Liver (tissue), 9 donors: ENCODE measurements around the gene CCDC88C. TPM values are rescaled to one million over a fixed set of nuclear protein-coding genes. Genes with fewer than 3 reads are reported as not detected.

ENCODE experiments used
- DNase-seq: peaks from one replicate; pipeline ENCODE4 v3.0.0-alpha.2; 2017; ENCODE audit warnings: low spot score
- H3K27ac ChIP-seq, 2 donors: one replicate each; pipeline ENCODE4 v1.7.0; 2013; ENCODE audit warnings: inconsistent platforms in 2 of 2, low read length in 2 of 2, control low read depth in 1 of 2, low read depth in 1 of 2, mild to moderate bottlenecking in 1 of 2
- H3K27me3 ChIP-seq, 4 donors: one replicate each; pipeline versions ENCODE4 v1.6.1 to v1.7.0; 2013; ENCODE audit warnings: low read length in 3 of 4, inconsistent platforms in 1 of 4, mild to moderate bottlenecking in 1 of 4, moderate library complexity in 1 of 4; ENCODE audit not compliant: control insufficient read depth in 4 of 4, insufficient read depth in 4 of 4
- H3K36me3 ChIP-seq, 4 donors: one replicate each; pipeline versions ENCODE4 v1.6.1 to v1.7.0; 2013; ENCODE audit warnings: low read length in 3 of 4, mild to moderate bottlenecking in 3 of 4, low read depth in 1 of 4, moderate library complexity in 1 of 4; ENCODE audit not compliant: control insufficient read depth in 4 of 4, insufficient read depth in 3 of 4
- H3K4me1 ChIP-seq, 4 donors: one replicate each; pipeline versions ENCODE4 v1.6.1 to v1.7.0; 2013; ENCODE audit warnings: low read length in 3 of 4, mild to moderate bottlenecking in 3 of 4, moderate library complexity in 1 of 4; ENCODE audit not compliant: control insufficient read depth in 4 of 4, insufficient read depth in 4 of 4
- H3K4me3 ChIP-seq, 3 donors: one replicate each; pipeline versions ENCODE4 v1.6.1 to v1.7.0; 2013; ENCODE audit warnings: low read length in 3 of 3, control low read depth in 1 of 3, low read depth in 1 of 3, mild to moderate bottlenecking in 1 of 3
- H3K9ac ChIP-seq, 2 donors: one replicate each; pipeline ENCODE4 v1.7.0; 2013; ENCODE audit warnings: low read length in 2 of 2, mild to moderate bottlenecking in 2 of 2, moderate library complexity in 2 of 2, control low read depth in 1 of 2, low read depth in 1 of 2
- H3K9me3 ChIP-seq, 4 donors: one replicate each; pipeline versions ENCODE4 v1.6.1 to v1.7.0; 2013; ENCODE audit warnings: low read length in 3 of 4; ENCODE audit not compliant: control insufficient read depth in 4 of 4
- CTCF ChIP-seq: fragments of 150-350 bp; IDR thresholded peaks from 2 replicates; pipeline ENCODE4 v1.5.1; 2017; ENCODE audit warnings: improper control_type of control experiment, low read depth, low read length; ENCODE audit not compliant: missing input control
- EGR1 ChIP-seq, 2 donors: IDR thresholded peaks; 2 replicates each; pipeline ENCODE4 v1.6.1; 2016 to 2018; ENCODE audit warnings: antibody characterized with exemption in 2 of 2, low read depth in 2 of 2
- FOXA1 ChIP-seq: IDR thresholded peaks from 2 replicates; pipeline ENCODE4 v1.6.1; 2016; ENCODE audit warnings: antibody characterized with exemption
- HNF4G ChIP-seq: IDR thresholded peaks from 2 replicates; pipeline ENCODE4 v1.6.1; 2016; ENCODE audit warnings: antibody characterized with exemption
- JUND ChIP-seq, 2 donors: IDR thresholded peaks; 2 replicates each; pipeline ENCODE4 v1.6.1; 2016; ENCODE audit warnings: antibody characterized with exemption in 2 of 2
- MAX ChIP-seq: IDR thresholded peaks from 2 replicates; pipeline ENCODE4 v1.6.1; 2016; ENCODE audit warnings: antibody characterized with exemption
- NR2F2 ChIP-seq: IDR thresholded peaks from 2 replicates; pipeline ENCODE4 v1.6.1; 2016; ENCODE audit warnings: antibody characterized with exemption
- RAD21 ChIP-seq, 2 donors: IDR thresholded peaks; 2 replicates each; pipeline ENCODE4 v1.6.1; 2016; ENCODE audit warnings: antibody characterized with exemption in 2 of 2, mild to moderate bottlenecking in 2 of 2
- REST ChIP-seq: IDR thresholded peaks from 2 replicates; pipeline ENCODE4 v1.6.1; 2016; ENCODE audit warnings: antibody characterized with exemption, mild to moderate bottlenecking
- RXRA ChIP-seq, 2 donors: IDR thresholded peaks; 2 replicates each; pipeline ENCODE4 v1.6.1; 2017 to 2018; ENCODE audit warnings: antibody characterized with exemption in 2 of 2, mild to moderate bottlenecking in 1 of 2
- TAF1 ChIP-seq: conservative IDR thresholded peaks from 2 replicates; pipeline ENCODE4 v1.6.1; 2016; ENCODE audit warnings: antibody characterized with exemption, mild to moderate bottlenecking
- WGBS: extraction: QIAGEN DNeasy Blood & Tissue Kit; methylation state at CpG from one replicate; pipeline ENCODE4 v1.1.7; 2013; 5-methylcytosine and 5-hydroxymethylcytosine counted together
- polyA plus RNA-seq, 2 donors: library from polyadenylated mRNA; stranded (reverse) in 1 of 2; unstranded in 1 of 2; fragments of 200-250 nt in 1 of 2; fragments of >200 nt in 1 of 2; fragmentation: Nextera tagmentation in 1 of 2; extraction: Ambion mirVana in 1 of 2; gene quantifications; one replicate each; pipeline versions ENCODE4 v1.2.1 to v1.2.3, GENCODE V29; 2013 to 2015
- total RNA-seq, 2 donors: library from RNA; depleted of rRNA; stranded (reverse); fragments of >200 nt; gene quantifications; one replicate each; pipeline ENCODE4 v1.2.3, GENCODE V29; 2014
- donor health status: healthy.
- donor health status: healthy.
- donor health status: healthy.
- donor health status: healthy.
- donor health status: healthy.

CCDC88C gene
- total and polyA plus RNA-seq, 4 donors: 1.3 to 10.8 (median 4.0) TPM

- WGBS: 78% methylated on average over 11 of the region's 11 CpGs
- Histone ChIP-seq H3K27me3 (no peaks in the 10 kb centered on the region), H3K27ac (no peak overlapping the region), H3K9ac (no peak overlapping the region), H3K9me3 (no peaks in the 10 kb centered on the region), H3K36me3 (no peaks in the 10 kb centered on the region), H3K4me1 (peaks cover 0 to 19% (median 6%) of the 10 kb centered on the region in 4 donors), H3K4me3 (no peak overlapping the region)
- TF ChIP-seq JUND (IDR thresholded peaks at IDR 0.05) (no peak), TAF1 (no peak), NR2F2 (no peak), REST (no peak), FOXA1 (no peak), HNF4G (no peak), RAD21 (IDR thresholded peaks at IDR 0.05) (no peak), RXRA (IDR thresholded peaks at IDR 0.05) (no peak), CTCF (no peak)
- DNase-seq: no peak
Observed at GRCh38 chr14:91380610-91381371, 36.8 kb downstream of the CCDC88C start.

- WGBS: 90% methylated on average over 5 of the region's 5 CpGs
- Histone ChIP-seq H3K27me3 (no peaks in the 10 kb centered on the region), H3K9ac (no peak overlapping the region), H3K9me3 (no peaks in the 10 kb centered on the region), H3K4me1 (peaks cover 0 to 19% (median 6%) of the 10 kb centered on the region in 4 donors), H3K4me3 (no peak overlapping the region), H3K27ac (no peak overlapping the region), H3K36me3 (no peaks in the 10 kb centered on the region)
- DNase-seq: no peak
- TF ChIP-seq EGR1 (IDR thresholded peaks at IDR 0.05; ENCODE audit: low read depth in 2 of 2) (no peak), REST (no peak), MAX (no peak)
Observed at GRCh38 chr14:91380123-91380522, 37.5 kb downstream of the CCDC88C start.
